Ureter (tissue), 1 donor: ENCODE results near the gene APOBEC3B. TPM values are rescaled to one million over a fixed set of nuclear protein-coding genes. Genes with fewer than 3 reads are reported as not detected.
A peak's percentile ranks its signal among the peaks of the same experiment; 100 is the strongest.
"Not testable (repeated sequence)": the region's sequence is repeated elsewhere in the genome, so short reads cannot be mapped to it uniquely, and the experiment has no call there.

Experiments
- DNase-seq: peaks from one replicate; pipeline ENCODE4 v3.0.0-alpha.2; 2020; ENCODE audit warnings: low spot score
- total RNA-seq: library from RNA; stranded (reverse); gene quantifications from one replicate; pipeline ENCODE4 v1.2.4, GENCODE V29; 2023
- donor health status: DM: yes; HTN: yes; CAD: no.

The APOBEC3B gene
- total RNA-seq, 1 donor from 2014 or later: 1.5 TPM

- DNase-seq: no peak
Measured at GRCh38 chr22:38951734-38952133, 30.4 kb upstream of the APOBEC3B start.

DNA sequence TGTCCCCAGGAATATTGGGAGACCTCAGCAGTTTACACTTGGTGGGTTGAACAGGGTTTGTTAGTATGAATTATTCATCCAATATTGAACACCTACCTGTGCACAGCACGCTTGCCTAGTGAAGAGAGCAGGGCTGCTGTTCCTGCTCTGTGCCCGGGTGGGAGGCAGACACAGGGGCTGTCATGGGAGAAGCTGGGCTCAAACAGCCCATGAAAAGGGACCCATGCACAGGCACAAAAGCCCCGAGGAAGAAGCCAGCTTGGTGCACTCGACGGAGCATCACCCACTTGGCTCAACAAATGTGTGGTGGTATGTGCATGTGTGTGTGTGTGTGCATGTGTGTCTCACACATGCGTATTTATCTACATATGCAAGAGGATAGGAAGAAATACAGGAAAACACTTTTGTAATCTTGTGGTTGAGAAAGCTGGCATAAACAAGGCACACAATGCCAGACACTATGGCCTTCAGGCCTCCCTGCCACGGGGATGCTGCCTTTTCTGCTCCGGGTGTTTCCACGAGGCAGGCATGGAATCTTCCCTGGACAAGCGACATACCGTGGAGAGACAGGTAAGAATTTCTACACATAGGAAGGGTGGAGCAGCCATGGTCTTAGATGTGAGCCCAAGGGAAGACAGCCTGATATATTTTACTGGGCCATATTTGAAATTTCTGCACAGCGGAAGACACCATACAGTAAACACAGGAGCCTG, 29.7 kb upstream of the APOBEC3B start:
- DNase-seq: no peak

GRCh38 chr22:38953091-38953490, 29.1 kb upstream of the APOBEC3B start:
- DNase-seq: no peak

DNA sequence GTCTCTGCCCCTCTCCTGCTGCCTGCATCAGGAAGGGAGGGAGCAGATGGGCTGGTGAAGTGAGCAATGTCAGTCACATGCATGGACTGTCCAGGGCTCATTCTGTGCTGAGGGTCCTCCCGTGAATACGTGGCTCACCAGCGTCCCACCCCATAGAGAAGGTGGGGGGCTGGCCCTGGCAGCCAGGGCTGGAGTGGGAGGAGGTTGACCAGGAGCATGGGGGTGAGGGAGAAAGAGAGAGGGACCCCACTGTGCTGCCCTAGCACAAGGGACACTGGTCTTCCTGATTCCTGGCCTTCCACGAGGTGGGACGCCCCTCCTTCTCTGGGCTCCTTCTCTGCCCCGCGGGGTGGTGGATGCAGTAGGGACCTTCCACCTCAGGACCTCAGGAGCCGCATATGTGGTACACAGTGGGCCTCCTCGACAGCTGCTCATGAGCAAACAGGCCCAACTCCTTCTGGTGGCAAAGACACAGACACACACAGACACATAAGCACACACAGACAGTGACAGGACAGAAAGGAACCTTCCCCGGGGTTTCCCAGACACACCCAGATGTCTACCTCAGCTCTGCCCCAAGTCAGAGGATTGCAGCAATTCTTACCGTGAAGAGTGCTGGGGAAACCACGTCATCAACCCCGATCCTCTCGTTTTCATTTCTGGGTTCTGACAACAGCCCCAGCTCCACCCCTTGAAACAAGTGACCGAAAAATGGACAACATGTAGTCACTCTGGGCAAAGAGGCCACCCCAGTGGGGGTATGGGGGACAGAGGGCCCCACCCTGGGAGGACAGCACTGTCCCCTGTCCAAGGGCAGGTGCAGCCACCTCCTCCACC, 28.4 kb upstream of the APOBEC3B start:
- DNase-seq: no peak

GRCh38 chr22:38954414-38955043, 27.6 kb upstream of the APOBEC3B start:
- no peak for DNase-seq

DNA sequence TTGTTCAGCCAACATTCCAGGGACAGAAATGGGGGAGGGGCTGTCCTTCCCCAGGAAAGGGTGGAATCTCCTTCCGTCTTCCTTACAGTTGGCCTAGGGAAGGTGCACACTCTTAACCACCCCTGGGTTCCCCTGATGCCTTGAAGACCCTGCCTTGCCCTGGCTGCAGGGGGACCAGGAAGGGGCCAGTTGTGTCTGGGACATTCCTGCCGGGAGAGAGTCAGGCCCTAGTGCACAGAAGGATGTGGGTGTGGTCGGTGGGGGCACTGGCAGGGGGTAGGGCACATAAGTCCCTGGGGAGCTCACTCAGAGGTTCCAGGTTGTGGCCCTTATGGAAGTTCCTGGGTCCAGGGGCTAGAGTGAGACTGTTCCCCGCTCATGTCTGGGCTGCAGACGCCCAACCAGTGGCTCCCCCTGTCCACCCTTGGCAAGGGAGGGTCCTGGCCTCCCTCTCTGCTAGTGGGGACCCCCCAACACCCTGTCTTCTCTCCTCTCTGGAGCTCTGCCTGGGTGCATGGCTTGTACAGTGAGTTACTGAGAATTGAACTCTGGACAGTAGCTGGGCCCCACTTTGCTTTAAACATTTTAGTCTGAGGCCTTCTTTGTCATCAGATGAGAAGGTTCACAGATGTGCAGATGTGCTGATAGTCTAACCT, 26.8 kb upstream of the APOBEC3B start:
- no peak for DNase-seq

DNA sequence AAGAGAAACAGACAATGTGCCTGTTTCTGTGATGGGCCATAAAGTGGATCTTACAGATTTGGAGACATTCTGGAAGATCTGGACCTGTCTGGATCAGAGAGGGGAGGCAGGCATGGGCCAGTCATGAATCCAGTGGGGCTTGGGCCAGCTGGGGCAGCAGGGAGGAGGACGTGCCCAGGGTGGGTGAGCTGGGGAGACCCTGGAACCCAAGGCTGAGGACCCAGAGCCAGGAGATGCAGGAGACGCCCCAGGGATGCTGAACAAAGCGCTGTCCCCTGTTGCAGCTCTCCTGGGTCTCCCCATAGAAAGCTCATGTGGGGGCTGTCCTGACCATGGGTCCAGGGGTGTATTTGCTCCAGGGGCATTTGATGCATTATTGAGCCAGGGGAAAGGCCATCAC, 26.2 kb upstream of the APOBEC3B start:
- no peak for DNase-seq

GRCh38 chr22:38956551-38956950, 25.6 kb upstream of the APOBEC3B start:
- no peak for DNase-seq

DNA sequence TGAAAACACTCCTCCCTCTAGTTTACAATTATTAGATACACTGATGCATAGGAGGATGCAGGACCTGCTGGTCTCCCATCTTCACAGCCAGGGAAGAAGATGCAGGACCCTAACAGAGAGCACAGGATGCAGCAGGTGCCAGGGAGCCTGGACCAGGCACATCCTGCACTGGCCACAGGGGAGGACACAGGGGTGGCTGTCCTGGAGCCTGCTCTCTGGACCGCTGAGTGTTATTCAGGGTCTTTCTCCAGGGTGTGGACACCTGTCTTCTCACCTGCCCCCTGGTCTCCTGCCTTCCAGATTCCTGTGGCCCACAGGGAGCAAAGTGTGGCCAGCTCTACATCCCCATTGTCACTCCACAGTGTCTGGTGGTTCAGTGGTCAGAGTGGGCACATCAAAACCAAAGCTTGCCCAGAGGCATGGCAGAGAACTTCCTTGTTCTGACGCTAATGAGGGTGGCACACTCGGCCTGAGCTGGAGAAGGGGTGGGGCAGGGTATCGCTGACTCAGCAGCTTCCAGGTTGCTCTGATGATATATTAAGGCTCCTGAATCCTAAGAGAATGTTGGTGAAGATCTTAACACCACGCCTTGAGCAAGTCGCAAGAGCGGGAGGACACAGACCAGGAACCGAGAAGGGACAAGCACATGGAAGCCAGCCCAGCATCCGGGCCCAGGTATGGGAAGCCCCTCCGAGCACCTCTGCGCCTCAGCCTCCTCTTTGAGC, 24.9 kb upstream of the APOBEC3B start, which contains the start of gene APOBEC3A:
Gene APOBEC3A (plus strand): TSS at position 564 of the 725 bp plus-strand sequence. CDS start 83 bp downstream, at position 647.
- peak; percentile 73 for DNase-seq

DNA sequence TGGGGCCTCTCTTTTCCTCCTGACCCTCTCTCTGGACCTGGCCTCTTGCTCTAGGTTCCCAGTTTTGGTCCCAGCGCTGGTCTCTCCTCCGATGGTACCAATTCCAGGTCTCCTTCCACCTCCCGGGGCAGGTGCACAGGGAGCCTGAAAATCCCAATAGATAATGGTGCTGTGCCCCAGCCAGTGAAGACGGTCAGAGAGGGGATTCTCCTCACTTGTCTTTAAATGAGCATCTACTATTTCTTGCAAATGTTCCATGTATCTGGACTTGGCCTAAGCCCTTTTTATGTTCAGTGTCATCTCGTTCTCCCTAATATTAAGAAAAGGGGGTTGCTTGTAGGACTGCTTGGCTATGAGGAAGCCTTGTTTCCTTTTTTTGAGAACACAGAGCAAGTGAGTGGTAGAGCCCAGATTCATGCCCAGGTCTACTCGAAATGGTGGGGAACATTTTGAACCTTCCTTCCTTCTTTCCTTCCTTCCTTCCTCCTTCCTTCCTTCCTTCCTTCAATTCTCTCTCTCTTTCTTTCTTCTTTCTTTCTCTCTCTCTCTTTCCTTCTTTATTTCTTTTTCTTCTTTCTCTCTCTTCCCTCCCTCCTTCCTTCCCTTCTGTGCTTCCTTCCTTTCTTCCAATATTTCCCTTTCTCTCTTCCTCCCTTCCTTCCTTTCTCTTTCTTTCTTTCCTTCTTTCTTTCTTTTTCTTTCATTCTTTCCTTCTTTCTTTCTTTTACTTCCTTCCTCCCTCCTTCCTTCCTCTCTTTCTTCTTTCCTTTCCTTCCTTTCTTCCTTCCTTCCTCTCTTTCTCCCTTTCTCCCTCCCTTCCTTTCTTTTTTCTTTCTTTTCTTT, 24.1 kb upstream of the APOBEC3B start:
- no peak for DNase-seq

DNA sequence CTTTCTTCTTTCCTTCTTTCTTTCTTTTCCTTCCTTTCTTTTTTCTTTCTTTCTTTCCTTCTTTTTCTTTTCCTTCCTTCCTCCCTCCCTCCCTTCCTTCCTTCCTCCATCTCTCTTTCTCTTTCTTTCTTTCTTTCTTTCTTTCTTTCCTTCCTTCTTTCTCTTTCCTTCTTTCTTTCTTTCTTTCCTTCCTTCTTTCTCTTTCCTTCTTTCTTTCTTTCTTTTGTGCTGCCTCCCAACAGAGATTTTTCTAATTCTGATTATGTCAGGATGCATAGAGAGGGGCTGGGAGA, 23.6 kb upstream of the APOBEC3B start:
- not testable (repeated sequence) for DNase-seq

GRCh38 chr22:38959590-38959989, 22.6 kb upstream of the APOBEC3B start:
- DNase-seq: no peak

DNA sequence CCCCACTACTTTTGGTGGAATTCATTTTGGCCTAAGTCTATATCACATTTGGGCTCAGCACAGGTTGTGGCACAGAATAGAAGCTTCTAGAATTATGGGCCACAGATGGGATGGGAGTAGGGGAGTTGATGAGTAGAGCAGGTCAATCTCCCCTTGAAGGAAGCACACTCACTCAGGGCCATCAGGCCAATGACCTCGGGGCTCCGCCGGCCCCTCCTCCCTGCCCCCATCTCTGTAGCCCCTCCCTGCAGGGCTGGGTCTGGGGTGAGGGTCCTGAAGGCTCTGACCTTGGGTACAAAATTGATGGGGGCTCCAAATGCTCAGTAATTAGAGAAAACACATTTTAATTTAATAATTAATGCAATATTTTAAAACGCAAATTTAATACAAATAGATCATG, 21.5 kb upstream of the APOBEC3B start:
- not testable (repeated sequence) for DNase-seq

- DNase-seq: not testable (repeated sequence)
Measured at GRCh38 chr22:38963291-38963738, 18.8 kb upstream of the APOBEC3B start.

DNA sequence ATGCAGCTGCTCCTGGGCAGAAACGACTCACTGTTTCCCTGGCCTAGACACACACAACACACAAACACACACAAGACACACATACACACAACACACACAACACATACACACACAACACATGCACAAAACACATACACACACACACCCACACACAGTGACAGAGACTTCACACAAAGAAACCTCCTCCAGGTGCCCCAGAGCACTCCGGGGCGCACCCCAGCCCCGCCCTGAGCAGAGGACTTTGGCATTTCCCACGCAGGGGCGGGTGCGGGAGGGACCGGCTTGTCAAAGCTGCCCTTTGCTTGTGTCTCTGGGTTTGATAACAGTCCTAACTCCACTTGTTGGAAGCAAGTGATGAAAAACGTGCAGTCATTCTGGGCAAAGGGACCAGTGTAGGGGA, 18.3 kb upstream of the APOBEC3B start:
- no peak for DNase-seq

GRCh38 chr22:38964306-38964705, 17.8 kb upstream of the APOBEC3B start:
- DNase-seq: no peak

DNA sequence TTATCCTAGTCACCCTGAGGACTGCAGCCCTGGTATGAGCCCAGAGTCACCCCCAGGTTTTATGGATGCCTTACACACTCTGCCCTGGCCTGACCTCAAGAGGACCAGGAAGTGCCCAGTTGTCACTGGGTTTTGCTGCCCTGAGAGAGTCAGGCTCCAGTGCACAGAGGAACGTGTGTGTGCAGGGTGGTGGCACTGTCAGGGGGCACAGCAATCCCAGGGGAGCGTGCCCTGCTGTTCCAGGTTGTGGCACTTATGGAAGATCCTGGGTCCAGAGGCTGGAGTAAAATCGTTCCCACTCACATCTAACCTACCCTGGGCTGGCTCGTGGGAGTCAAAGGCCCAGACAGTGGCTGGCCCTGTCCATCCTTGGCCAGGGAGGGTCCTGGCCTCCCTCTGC, 17.2 kb upstream of the APOBEC3B start:
- no peak for DNase-seq

DNA sequence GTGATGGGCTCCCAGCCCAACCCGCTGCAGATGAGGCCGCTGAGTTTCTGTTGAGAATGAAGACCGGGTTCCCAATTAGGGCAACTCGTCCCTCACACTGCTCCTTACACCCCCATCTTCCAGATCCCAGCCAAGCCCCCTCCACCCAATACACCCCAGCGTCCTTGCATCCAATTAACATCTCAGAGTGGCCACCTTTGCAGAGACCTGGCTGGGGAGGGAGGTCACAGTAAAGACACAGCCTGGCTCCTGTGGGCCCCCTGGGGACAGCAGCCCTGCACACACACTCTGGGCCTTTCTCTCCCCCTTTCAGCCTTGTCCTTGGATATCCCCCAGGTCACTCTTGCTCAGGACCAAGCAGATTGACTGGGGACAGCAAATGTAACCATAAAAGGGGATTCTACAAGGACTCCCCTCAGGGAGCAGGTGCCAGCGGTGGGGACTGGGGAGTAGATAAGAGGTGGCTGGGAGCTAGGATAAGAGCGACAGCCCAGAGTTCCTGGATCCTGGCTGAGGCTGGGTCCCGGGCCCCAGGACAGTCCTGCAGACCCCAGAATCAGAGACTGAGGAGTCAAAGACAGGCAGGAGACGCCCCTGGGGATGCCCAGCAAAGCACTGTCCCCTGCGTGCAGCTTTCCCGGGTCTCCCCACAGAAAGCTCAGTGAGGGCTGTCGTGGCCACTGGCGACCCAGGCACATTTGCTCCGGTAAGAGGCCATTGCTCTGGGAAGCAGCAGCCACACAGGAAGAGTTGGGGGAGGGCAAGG, 16.4 kb upstream of the APOBEC3B start:
- no peak for DNase-seq

DNA sequence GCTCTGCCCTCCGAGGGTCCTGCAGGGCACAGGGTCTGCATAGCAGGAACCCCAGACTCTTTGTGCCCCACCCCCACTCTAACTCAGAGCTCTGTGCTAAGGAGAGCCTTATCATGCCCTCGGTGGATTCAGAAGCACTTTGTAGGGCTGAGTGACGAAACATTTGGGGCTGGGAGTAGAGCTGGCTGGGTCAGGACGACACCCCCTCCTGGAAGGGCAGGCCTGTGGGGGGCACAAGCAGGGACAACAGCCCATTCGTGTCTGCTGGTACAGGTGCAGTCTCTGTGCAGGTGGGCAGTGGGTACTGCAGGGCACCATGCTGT, 15.8 kb upstream of the APOBEC3B start:
- DNase-seq: no peak

DNA sequence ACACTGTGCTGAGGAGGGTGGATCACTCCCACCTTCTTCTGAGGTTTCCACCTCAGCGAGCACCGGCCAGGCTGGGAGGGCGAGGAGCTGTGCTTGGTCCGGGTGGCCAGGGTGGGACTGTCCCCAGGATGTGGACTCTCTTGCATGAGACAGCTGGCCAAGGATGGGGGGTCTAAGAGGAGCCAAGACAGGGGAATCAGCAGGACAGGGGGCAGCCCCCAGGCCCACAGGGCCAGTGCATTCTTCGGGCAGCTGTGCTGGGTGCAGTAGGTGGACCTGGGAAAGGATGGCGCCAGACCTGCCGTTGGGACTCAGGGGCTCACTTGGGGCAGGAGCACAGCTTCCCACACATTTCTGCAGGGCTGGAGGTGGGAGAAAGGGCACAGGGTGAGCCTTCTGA, 15.2 kb upstream of the APOBEC3B start:
- DNase-seq: no peak
